ENCODE measurements around the gene ASIC4. TPM values are rescaled to one million over a fixed set of nuclear protein-coding genes. Genes with fewer than 3 reads are reported as not detected.

Gene ASIC4
- polyA plus RNA-seq, 1 donor (not counting 4 experiments of a cell fraction or from before 2014, with no cell fraction given) = not detected

DNA sequence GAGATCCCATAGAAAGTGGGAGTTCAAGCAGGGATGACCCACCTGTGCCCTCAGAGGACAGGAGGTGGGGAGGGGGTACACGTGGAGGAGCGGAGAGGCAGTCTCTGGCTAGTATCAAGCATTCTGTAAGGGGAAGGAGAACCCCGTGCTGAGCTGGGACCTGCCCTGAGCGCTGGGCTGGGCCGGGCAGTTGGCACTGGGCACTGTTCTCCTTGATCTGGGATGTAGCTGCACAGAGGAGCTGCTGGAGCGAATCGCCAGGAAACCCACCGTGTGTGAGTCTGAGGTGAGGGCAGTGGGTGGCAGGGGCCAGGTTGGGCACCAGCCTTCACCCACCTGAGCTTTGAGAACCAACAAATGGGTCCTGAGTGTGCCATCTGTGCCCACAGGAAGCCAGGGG, 35.4 kb upstream of the ASIC4 start:
- Histone ChIP-seq H3K9me1 (ENCODE audit: control insufficient read depth, extremely low read depth, insufficient read depth, low read length) (no peaks in the 10 kb centered on the region), H3K9me3 (ENCODE audit: control insufficient read depth, low read depth, low read length) (no peaks in the 10 kb centered on the region), H3K4me1 (ENCODE audit: control insufficient read depth, extremely low read depth, insufficient read depth, low read length) (no peaks in the 10 kb centered on the region), H3K36me3 (ENCODE audit: control insufficient read depth in 2 of 2, extremely low read depth in 1 of 2, insufficient read depth in 2 of 2, low read length in 2 of 2) (peaks cover 0 to 22% of the 10 kb centered on the region in 2 experiments), H3K4me2 (ENCODE audit: control insufficient read depth, extremely low read depth, insufficient read depth, low read depth, low read length) (no peak overlapping the region), H3K27me3 (ENCODE audit: control insufficient read depth, extremely low read depth, insufficient read depth, low read length) (peaks cover 15% of the 10 kb centered on the region), H3K27ac (ENCODE audit: control insufficient read depth, insufficient read depth, low read length) (no peak overlapping the region), H2AFZ (ENCODE audit: control insufficient read depth, low read length) (no peak overlapping the region), H3K9ac (ENCODE audit: control insufficient read depth, extremely low read depth, insufficient read depth, low read length) (no peak overlapping the region), H4K20me1 (ENCODE audit: control insufficient read depth, extremely low read depth, insufficient read depth, low read length) (no peaks in the 10 kb centered on the region), H3K79me2 (ENCODE audit: control insufficient read depth, insufficient read depth, low read length) (no peaks in the 10 kb centered on the region), H3K4me3 (ENCODE audit: control insufficient read depth in 2 of 3, extremely low read depth in 1 of 3, insufficient read depth in 2 of 3, low read depth in 1 of 3, low read length in 3 of 3) (no peak overlapping the region)
- dilution Hi-C loops (cut with MboI; ENCODE audit: extremely low pct_ligation_motif_present, low sequenced_read_pairs) = no loop called here
- no peak for FAIRE-seq
- TF ChIP-seq, protein P1, sequence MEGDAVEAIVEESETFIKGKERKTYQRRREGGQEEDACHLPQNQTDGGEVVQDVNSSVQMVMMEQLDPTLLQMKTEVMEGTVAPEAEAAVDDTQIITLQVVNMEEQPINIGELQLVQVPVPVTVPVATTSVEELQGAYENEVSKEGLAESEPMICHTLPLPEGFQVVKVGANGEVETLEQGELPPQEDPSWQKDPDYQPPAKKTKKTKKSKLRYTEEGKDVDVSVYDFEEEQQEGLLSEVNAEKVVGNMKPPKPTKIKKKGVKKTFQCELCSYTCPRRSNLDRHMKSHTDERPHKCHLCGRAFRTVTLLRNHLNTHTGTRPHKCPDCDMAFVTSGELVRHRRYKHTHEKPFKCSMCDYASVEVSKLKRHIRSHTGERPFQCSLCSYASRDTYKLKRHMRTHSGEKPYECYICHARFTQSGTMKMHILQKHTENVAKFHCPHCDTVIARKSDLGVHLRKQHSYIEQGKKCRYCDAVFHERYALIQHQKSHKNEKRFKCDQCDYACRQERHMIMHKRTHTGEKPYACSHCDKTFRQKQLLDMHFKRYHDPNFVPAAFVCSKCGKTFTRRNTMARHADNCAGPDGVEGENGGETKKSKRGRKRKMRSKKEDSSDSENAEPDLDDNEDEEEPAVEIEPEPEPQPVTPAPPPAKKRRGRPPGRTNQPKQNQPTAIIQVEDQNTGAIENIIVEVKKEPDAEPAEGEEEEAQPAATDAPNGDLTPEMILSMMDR (optimal IDR thresholded peaks at IDR 0.05 in 1 of 3, IDR thresholded peaks at IDR 0.05 in 1 of 3, conservative IDR thresholded peaks at IDR 0.05 in 1 of 3; ENCODE audit: extremely low read depth in 1 of 3, insufficient read depth in 2 of 3, low read length in 3 of 3) = no peak
- no peak for TF ChIP-seq EZH2 (IDR thresholded peaks at IDR 0.05; ENCODE audit: low read length)
- DNase-seq (ENCODE audit: low read depth, low spot score) = no peak

DNA sequence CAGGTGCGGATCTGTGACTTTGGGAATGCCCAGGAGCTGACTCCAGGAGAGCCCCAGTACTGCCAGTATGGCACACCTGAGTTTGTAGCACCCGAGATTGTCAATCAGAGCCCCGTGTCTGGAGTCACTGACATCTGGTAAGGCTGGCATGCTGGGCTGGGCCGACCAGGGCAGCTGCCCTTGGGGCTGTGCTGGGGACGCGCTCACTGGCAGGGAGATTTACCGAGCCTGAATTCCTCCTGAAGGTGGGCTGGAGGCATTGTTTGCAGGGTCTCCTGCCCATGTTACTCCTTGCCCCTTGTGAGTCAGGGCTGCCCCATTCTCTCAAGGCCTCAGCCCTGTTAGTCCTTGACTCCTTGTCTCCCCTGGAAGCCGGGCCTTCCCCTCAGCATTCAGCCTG, 34.3 kb upstream of the ASIC4 start:
- H3K9me1 ChIP-seq (ENCODE audit: control insufficient read depth, extremely low read depth, insufficient read depth, low read length) = no peaks in the 10 kb centered on the region
- H3K4me3 ChIP-seq (ENCODE audit: control insufficient read depth in 2 of 3, extremely low read depth in 1 of 3, insufficient read depth in 2 of 3, low read depth in 1 of 3, low read length in 3 of 3) = no peak overlapping the region
- no peak overlapping the region for H3K4me2 ChIP-seq (ENCODE audit: control insufficient read depth, extremely low read depth, insufficient read depth, low read depth, low read length)
- H4K20me1 ChIP-seq (ENCODE audit: control insufficient read depth, extremely low read depth, insufficient read depth, low read length) = no peaks in the 10 kb centered on the region
- FAIRE-seq = no peak
- H3K9me3 ChIP-seq (ENCODE audit: control insufficient read depth, low read depth, low read length) = no peaks in the 10 kb centered on the region
- TF ChIP-seq, protein P1 (optimal IDR thresholded peaks at IDR 0.05 in 1 of 3, IDR thresholded peaks at IDR 0.05 in 1 of 3, conservative IDR thresholded peaks at IDR 0.05 in 1 of 3; ENCODE audit: extremely low read depth in 1 of 3, insufficient read depth in 2 of 3, low read length in 3 of 3) = no peak
- no peak for TF ChIP-seq EZH2 (IDR thresholded peaks at IDR 0.05; ENCODE audit: low read length)
- no peak overlapping the region for H3K9ac ChIP-seq (ENCODE audit: control insufficient read depth, extremely low read depth, insufficient read depth, low read length)
- H2AFZ ChIP-seq (ENCODE audit: control insufficient read depth, low read length) = no peak overlapping the region
- H3K79me2 ChIP-seq (ENCODE audit: control insufficient read depth, insufficient read depth, low read length) = no peaks in the 10 kb centered on the region
- H3K36me3 ChIP-seq (ENCODE audit: control insufficient read depth in 2 of 2, extremely low read depth in 1 of 2, insufficient read depth in 2 of 2, low read length in 2 of 2) = peaks cover 0 to 22% of the 10 kb centered on the region in 2 experiments
- dilution Hi-C loops (cut with MboI; ENCODE audit: extremely low pct_ligation_motif_present, low sequenced_read_pairs) = no loop called here
- H3K27me3 ChIP-seq (ENCODE audit: control insufficient read depth, extremely low read depth, insufficient read depth, low read length) = peaks cover 26% of the 10 kb centered on the region
- no peak for DNase-seq (ENCODE audit: low read depth, low spot score)
- H3K4me1 ChIP-seq (ENCODE audit: control insufficient read depth, extremely low read depth, insufficient read depth, low read length) = no peaks in the 10 kb centered on the region
- H3K27ac ChIP-seq (ENCODE audit: control insufficient read depth, insufficient read depth, low read length) = no peak overlapping the region
